Heart right ventricle (tissue), 16 donors: ENCODE results near the gene DOCK1. TPM values are rescaled to one million over a fixed set of nuclear protein-coding genes. Genes with fewer than 3 reads are reported as not detected.

Source experiments
- ATAC-seq, 8 donors: fragments of 200-7000 bp; cut with Tn5 transposase; one replicate each; pipeline ENCODE4 v1.9.1; 2020; ENCODE audit warnings: mild to moderate bottlenecking in 8 of 8, moderate library complexity in 8 of 8, moderate number of reproducible peaks in 1 of 8
- DNase-seq, 2 donors: peaks; one replicate each; pipeline ENCODE4 v3.0.0-alpha.2; 2020
- H3K27ac ChIP-seq, 10 donors: fragments of 200-600 bp; sonication (generic) in 2 of 10; one replicate each; pipeline versions ENCODE4 v1.5.0 to v1.8.0; 2020 to 2022; ENCODE audit warnings: mild to moderate bottlenecking in 3 of 10
- H3K27me3 ChIP-seq, 7 donors: fragments of 200-600 bp; one replicate each; pipeline ENCODE4 v1.8.0; 2021 to 2022; ENCODE audit warnings: mild to moderate bottlenecking in 2 of 7
- H3K36me3 ChIP-seq, 9 donors: fragments of 200-600 bp; sonication (generic) in 1 of 9; one replicate each; pipeline versions ENCODE4 v1.5.0 to v1.8.0; 2020 to 2022; ENCODE audit warnings: mild to moderate bottlenecking in 2 of 9
- H3K4me1 ChIP-seq, 9 donors: fragments of 200-600 bp; sonication (generic) in 1 of 9; one replicate each; pipeline versions ENCODE4 v1.5.0 to v1.8.0; 2020 to 2022; ENCODE audit warnings: mild to moderate bottlenecking in 4 of 9
- H3K4me3 ChIP-seq, 10 donors: fragments of 200-600 bp; sonication (generic) in 2 of 10; one replicate each; pipeline versions ENCODE4 v1.5.0 to v1.8.0; 2020 to 2022; ENCODE audit warnings: mild to moderate bottlenecking in 7 of 10, moderate library complexity in 2 of 10
- H3K9me3 ChIP-seq, 11 donors: fragments of 200-600 bp in 10 of 11; sonication (generic) in 2 of 11; one replicate each; pipeline versions ENCODE4 v1.5.0 to v1.8.0; 2013 to 2022; ENCODE audit warnings: mild to moderate bottlenecking in 2 of 11, control low read depth in 1 of 11, moderate library complexity in 1 of 11
- CTCF ChIP-seq, 9 donors: fragments of 200-600 bp; sonication (generic) in 2 of 9; IDR thresholded peaks; one replicate each; pipeline versions ENCODE4 v1.5.0 to v1.8.0; 2021 to 2022; ENCODE audit warnings: antibody characterized with exemption in 9 of 9, mild to moderate bottlenecking in 5 of 9, moderate library complexity in 1 of 9
- WGBS, 2 donors: extraction: QIAGEN DNeasy Blood & Tissue Kit; methylation state at CpG; one replicate each; pipeline ENCODE4 v1.1.7; 2013; ENCODE audit warnings: inconsistent platforms in 1 of 2; 5-methylcytosine and 5-hydroxymethylcytosine counted together
- intact Hi-C, 10 donors: fragments of 100-400 bp; cut with DNase I; formaldehyde crosslinking; loops; one replicate each; pipeline versions ENCODE4 v1.11.1 to v1.14.2; 2022
- polyA plus RNA-seq, 2 donors: library from polyadenylated mRNA; stranded (reverse); fragments of 200-250 nt; gene quantifications; one replicate each; pipeline ENCODE4 v1.2.3, GENCODE V29; 2013
- total RNA-seq, 10 donors: library from RNA; stranded (reverse); fragmentation: NEBNext Ultra II Directional in 3 of 10; extraction: Animal tissue kit (Norgen Biotek cat#: 25700) in 3 of 10; gene quantifications; one replicate each; pipeline versions ENCODE4 v1.2.1 to v1.2.4, GENCODE V29; 2021 to 2023
- donor health status: Arrhythmogenic right ventricular cardiomyopathy.
- donor health status: ischemic (EF 13 %, LVEDD 7.1; RV severe dilation, severe dysfunction).
- donor health status: healthy with polysubstance abuse.
- donor health status: DM: no; HTN: yes; CAD: no.
- donor health status: DM: no; HTN: no; CAD: no.
- donor health status: ischemic (EF 25% LVEDD 6.9; RV normal size, moderate dysfunction).
- donor health status: ischemic (EF 25% LVEDD 5.7; RV mildly dilated, moderate dysfunction).
- donor health status: healthy.
- donor health status: DM: yes; HTN: yes; CAD: no.
- donor health status: Ischemic cardiomyopathy.
- donor health status: ischemic (EF 35%, LVEDD 5.7; RV mildly dilated, moderate dysfunction).
- donor health status: nonischemic (EF 11% LVEDD 7.7; RV severe dilation, severe dysfunction).
- donor health status: DM: yes; HTN: yes; CAD: no.
- donor health status: PGD.
- donor health status: ischemic (EF 29% LVEDD 5.4; RV normal size, mild dysfunction).
- donor health status: nonischemic (EF 23%, LVEDD 6.1; RV moderate dilation, normal function).

The DOCK1 gene
- total and polyA plus RNA-seq, 12 donors, result 7.8 to 26.7 (median 19.8) TPM

GRCh38 chr10:127089446-127089845, 184.2 kb downstream of the DOCK1 start:
- 89% methylated on average over 5 of the region's 5 CpGs for WGBS, 2 donors
- no peak for TF ChIP-seq CTCF (IDR thresholded peaks at IDR 0.05)
- peaks cover 0 to 34% (median 4%) of the 10 kb centered on the region in 9 donors for H3K36me3 ChIP-seq
- intact Hi-C loops, result no loop called here
- no peak overlapping the region for H3K4me3 ChIP-seq
- no peaks in the 10 kb centered on the region for H3K27me3 ChIP-seq
- H3K27ac ChIP-seq, result no peak overlapping the region
- no peak for DNase-seq
- no peaks in the 10 kb centered on the region for H3K9me3 ChIP-seq
- no peaks in the 10 kb centered on the region for H3K4me1 ChIP-seq
- no peak for ATAC-seq

- Histone ChIP-seq H3K4me3 (no peak overlapping the region), H3K4me1 (no peaks in the 10 kb centered on the region), H3K27ac (no peak overlapping the region), H3K27me3 (no peaks in the 10 kb centered on the region), H3K36me3 (peaks cover 0 to 41% (median 4%) of the 10 kb centered on the region in 9 donors), H3K9me3 (no peaks in the 10 kb centered on the region)
- WGBS, 2 donors, result 84 to 88% methylated on average over 8 of the region's 8 CpGs
- intact Hi-C loops, result no loop called here
- ATAC-seq (no peak), DNase-seq (no peak)
- no peak for TF ChIP-seq CTCF (IDR thresholded peaks at IDR 0.05)
These were observed 184.9 kb downstream of the DOCK1 start for GRCh38 chr10:127090138-127090537.

GRCh38 chr10:127091354-127091753, 186.1 kb downstream of the DOCK1 start:
- Histone ChIP-seq H3K27ac (no peak overlapping the region), H3K4me3 (no peak overlapping the region), H3K36me3 (peaks cover 0 to 44% (median 6%) of the 10 kb centered on the region in 9 donors), H3K9me3 (no peaks in the 10 kb centered on the region), H3K27me3 (no peaks in the 10 kb centered on the region), H3K4me1 (no peaks in the 10 kb centered on the region)
- DNase-seq (no peak), ATAC-seq (no peak)
- WGBS, 2 donors, result 93 to 96% methylated on average over 7 of the region's 7 CpGs
- intact Hi-C loops, result no loop called here
- no peak for TF ChIP-seq CTCF (IDR thresholded peaks at IDR 0.05)

GRCh38 chr10:127092916-127093315, 187.7 kb downstream of the DOCK1 start:
- no peak overlapping the region for H3K4me3 ChIP-seq
- intact Hi-C loops, result no loop called here
- no peaks in the 10 kb centered on the region for H3K4me1 ChIP-seq
- peaks cover 0 to 57% (median 6%) of the 10 kb centered on the region in 9 donors for H3K36me3 ChIP-seq
- no peak for DNase-seq
- no peaks in the 10 kb centered on the region for H3K9me3 ChIP-seq
- no peak for TF ChIP-seq CTCF (IDR thresholded peaks at IDR 0.05)
- H3K27ac ChIP-seq, result no peak overlapping the region
- ATAC-seq, result no peak
- no peaks in the 10 kb centered on the region for H3K27me3 ChIP-seq
- 93 to 97% methylated on average over 9 of the region's 9 CpGs for WGBS, 2 donors
